ENCODE results near the gene PHACTR1.

- TF ChIP-seq, protein P1, sequence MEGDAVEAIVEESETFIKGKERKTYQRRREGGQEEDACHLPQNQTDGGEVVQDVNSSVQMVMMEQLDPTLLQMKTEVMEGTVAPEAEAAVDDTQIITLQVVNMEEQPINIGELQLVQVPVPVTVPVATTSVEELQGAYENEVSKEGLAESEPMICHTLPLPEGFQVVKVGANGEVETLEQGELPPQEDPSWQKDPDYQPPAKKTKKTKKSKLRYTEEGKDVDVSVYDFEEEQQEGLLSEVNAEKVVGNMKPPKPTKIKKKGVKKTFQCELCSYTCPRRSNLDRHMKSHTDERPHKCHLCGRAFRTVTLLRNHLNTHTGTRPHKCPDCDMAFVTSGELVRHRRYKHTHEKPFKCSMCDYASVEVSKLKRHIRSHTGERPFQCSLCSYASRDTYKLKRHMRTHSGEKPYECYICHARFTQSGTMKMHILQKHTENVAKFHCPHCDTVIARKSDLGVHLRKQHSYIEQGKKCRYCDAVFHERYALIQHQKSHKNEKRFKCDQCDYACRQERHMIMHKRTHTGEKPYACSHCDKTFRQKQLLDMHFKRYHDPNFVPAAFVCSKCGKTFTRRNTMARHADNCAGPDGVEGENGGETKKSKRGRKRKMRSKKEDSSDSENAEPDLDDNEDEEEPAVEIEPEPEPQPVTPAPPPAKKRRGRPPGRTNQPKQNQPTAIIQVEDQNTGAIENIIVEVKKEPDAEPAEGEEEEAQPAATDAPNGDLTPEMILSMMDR (IDR thresholded peaks at IDR 0.05), result no peak
- no peak for TF ChIP-seq POLR2A (IDR thresholded peaks at IDR 0.05)
Observed at GRCh38 chr6:13033145-13033544, 316.6 kb downstream of the PHACTR1 start.
